ENCODE data around the gene IL34.

- TF ChIP-seq CTCF (conservative IDR thresholded peaks at IDR 0.05) = no peak
- TF ChIP-seq ZFX (IDR thresholded peaks at IDR 0.05) = no peak
These were observed 45.1 kb downstream of the IL34 start for GRCh38 chr16:70691223-70692129.
